ENCODE data around the gene STARD10.
"Not testable (repeated sequence)": the region's sequence is repeated elsewhere in the genome, so short reads cannot be mapped to it uniquely, and the experiment has no call there.

Gene STARD10, protein sequence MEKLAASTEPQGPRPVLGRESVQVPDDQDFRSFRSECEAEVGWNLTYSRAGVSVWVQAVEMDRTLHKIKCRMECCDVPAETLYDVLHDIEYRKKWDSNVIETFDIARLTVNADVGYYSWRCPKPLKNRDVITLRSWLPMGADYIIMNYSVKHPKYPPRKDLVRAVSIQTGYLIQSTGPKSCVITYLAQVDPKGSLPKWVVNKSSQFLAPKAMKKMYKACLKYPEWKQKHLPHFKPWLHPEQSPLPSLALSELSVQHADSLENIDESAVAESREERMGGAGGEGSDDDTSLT

DNA sequence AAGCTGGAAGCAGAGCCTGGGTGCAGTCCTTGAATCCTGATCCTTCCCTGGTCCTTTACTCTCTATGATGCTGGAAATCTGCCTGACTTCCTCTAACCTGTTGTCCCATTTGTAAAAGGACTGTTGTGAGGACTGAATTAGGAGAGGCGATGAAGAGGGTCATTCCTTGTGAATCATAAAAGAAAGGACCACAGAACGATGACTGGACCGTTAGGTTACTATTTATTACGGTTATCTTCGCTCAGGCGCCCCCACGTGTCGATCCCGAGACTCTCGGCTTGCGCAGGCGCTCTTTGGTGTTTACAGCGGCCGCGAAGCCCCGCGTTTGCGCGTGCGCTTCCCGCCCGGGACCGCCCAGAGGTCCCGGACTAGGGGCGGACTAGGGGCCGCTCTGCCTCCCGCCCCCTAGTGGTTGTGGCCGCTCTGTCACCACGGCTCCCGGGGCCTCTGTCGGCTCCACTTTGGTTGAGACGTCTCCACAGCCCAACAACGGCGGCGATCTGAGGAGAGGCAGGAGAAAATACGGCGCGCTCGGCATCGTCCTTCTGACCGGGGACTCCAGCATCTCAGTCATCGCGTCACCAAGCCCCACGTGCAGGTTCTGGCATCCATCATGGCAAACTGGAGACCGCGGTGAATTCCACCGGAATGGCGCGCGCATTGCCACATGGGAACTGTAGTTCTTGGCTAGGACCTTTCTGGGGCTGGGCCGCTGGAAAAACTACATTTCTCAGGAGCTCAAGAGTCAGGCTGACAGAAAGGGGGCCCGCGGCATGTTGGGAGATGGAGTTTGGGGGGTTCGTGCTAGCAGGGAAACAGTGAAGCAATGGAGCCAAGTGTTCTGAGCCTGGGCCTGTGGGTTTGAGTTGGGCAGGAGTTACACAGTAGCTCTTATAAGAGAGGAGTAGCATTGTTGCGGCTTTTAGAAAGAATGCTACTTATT is at the start of gene STARD10:
Gene STARD10, minus strand, starts transcription at position 623 of the 943 bp plus-strand sequence. CDS start 12,866 bp downstream, outside the sequence.
- peak; percentile 99 for DNase-seq

- DNase-seq, result no peak
Observed at GRCh38 chr11:72842653-72843330, 48.9 kb upstream of the STARD10 start.

GRCh38 chr11:72842126-72842525 is 48.3 kb upstream of the STARD10 start:
- DNase-seq, result no peak

DNA sequence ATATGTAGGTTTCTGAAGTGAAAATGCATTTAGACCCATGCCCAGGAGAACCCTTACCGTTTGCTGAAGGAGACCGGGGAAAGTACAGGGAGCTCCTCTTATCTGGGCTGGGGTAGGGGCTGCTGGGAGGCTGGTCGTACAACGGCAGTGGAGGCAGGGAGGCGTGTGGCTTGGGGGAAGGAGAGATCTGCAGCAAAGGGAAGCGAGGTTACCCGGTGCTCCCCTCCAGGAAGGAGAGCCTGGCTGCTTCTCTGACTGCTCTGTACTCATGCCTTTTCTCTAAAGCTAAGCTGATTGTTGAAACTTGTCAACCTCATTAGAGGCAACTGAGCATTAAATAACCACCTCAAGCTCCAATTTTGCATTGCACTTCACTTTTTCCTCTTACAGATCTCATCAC is 47.5 kb upstream of the STARD10 start:
- no peak for DNase-seq

DNA sequence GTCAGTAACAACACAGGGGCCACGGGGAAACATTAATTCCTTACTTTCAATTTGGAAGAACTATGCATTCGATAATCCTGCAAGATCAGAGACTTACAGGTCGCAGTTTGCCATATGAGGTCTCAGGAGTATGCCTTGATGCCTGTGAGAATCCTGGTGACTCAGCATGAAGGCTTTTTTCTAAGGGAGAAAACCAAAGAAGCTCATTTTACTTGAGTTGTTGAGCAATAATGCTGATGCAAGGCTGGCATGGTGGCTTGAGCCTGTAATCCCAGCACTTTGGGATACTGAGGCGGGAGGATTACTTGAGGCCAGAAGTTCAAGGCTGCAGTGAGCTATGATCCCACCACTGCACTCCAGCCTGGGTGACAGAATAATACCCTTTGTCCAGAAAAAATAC is 46.9 kb upstream of the STARD10 start:
- DNase-seq, result no peak

DNA sequence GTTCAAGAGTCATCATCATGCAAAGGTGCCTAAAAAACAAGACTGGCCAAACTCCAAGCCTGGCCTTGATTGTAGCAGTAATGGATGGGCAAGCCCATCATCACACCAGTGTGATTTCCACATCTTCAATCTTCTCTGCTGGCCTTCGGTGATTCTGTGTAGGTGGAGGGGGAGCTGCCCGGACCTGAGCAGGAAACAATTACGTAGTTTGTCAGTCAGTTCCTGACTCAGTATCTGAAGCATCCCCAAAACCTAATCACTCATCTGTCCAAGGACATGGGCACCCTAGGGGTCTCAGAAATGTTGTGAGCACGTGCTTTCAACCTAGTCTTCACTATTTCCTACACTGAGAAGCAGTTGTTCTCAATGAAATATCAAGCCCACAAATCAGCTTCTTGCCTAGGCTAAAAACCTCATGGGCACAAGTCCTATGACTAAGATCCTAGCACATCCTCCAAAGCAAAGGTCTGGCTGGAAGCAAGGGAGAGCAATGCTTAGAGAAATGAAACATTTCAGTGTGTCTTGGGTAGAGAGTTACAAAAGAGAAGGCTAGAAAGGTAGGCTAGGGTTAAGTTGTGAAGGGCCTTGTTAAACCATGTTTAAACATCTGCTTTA is 45.0 kb upstream of the STARD10 start:
- no peak for DNase-seq

DNA sequence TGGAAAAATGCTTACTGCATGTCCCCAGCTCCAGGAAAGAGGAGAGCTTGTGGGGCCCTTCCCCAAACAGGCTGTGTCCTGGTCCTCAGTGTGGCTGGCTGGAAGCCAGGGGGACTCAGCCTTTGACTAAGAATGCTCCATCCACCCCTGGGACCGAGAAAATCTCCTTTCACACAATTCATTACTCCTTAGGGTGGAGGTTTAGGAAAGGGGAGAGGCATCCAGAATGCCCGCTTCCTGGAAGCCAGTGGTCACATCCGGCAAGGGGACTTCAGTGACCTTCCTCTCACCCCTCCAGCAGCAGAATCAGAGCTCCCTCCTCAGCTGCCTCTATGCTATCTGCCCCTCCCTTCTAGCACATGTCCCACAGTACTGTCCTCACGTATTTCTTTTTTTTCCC is 42.3 kb upstream of the STARD10 start:
- no peak for DNase-seq

DNA sequence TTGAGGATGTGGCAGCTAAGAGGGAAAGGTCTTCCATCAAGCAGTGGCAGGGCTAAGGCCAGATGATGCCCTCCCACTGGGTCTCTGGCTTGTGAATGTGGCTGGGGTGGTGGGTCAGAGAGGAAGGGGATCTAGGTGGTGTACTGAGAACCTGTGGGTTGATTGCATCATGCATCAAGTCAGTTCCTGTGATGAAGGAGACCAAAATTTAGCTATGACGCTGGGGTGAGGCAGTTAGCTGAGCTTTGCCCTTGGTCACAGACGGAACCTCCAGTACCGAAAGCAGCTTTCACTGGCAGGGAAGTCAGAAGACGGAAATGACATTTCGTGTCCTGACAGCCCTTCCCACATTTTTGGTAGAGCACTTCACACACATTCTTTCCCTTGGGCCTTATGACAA is 41.1 kb upstream of the STARD10 start:
- no peak for DNase-seq

- DNase-seq, result no peak
Observed at GRCh38 chr11:72833811-72834493, 40.1 kb upstream of the STARD10 start.

DNA sequence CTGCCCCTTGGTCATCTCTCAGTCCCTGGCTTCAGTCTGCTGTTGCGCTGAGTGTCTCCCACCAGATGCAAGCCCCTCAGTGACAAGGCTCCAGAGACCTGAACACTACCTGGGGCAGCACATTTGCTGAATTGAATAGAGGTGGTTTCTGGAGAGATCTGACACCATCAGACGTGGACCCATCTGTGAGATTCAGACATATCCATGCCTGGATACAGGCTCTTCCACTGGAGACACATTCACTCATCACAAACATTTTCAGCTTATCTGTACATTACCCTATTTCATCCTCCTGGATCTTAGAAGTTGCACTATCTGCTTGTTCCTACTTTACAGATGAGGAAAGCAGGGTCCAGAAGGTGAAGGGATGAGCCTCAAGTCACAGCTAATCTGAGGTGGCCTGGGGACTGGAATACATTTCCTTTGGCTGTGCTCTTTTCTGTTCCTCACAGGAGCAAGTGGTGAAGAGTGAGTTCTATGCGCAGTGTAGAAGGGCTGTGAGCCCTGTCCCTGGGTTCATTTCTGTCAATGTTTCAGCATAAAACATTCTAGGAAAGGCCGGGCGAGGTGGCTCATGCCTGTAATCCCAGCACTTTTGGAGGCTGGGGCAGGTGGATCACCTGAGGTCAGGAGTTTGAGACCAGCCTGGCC is 39.4 kb upstream of the STARD10 start:
- no peak for DNase-seq

GRCh38 chr11:72832301-72833082 is 38.6 kb upstream of the STARD10 start:
- DNase-seq, result no peak

DNA sequence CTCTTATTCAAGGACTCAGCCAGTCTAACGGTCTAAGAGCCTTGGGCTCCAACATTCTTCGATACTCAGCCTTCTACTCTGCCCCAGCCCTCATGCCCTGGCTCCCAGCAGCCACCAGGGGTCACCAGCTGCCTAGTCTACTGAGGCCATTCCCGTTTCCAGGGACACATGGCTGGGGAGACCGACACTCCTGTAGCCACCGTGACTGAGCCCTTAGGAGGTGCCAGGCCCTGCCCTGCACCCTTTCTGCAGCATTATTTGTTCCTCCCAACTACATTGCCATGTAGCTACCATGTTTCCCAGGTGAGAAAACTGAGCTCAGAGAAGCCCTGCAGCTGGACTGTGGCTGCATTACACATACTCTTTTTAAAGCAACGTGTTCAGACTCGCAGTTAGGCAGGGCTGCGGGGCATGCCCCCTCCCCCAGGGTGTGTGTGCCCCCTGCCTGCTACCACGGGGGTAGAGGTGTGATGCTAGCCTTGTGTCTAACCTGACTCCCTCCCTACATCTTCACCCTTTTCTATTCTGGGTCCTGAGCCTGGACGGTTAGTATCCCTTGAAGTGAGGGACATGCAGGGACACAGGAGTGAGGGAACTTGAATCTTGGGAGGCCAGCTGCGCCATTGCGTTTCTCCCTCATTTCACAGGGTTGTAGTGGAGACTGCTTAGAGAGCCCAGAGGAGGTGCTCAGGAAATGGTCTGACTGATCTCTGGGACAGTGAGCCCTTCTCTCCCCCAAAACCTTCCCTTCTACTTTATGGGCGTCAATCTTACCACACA is 37.9 kb upstream of the STARD10 start:
- peak; percentile 90 for DNase-seq

- no peak for DNase-seq
Observed at GRCh38 chr11:72829884-72830533, 36.2 kb upstream of the STARD10 start.

DNA sequence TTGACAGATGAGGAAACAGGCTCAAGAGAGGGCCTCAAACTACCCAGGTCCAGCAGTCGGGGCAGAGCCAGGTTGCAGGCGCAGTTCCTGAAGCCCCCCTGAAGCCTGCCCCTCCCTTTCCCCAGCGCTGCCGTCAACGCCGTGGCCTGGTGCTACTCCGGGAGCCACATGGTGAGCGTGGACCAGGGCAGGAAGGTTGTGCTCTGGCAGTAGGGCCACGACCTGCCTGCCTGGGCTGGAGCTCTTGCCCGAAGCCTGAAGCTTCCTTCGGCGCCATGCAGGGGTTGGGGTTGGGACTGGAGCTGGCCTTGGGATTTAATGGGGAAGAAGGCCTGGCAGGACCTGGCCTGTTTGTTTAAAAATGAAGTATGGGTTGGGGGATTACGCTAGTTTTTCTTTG is 35.3 kb upstream of the STARD10 start:
- no peak for DNase-seq

DNA sequence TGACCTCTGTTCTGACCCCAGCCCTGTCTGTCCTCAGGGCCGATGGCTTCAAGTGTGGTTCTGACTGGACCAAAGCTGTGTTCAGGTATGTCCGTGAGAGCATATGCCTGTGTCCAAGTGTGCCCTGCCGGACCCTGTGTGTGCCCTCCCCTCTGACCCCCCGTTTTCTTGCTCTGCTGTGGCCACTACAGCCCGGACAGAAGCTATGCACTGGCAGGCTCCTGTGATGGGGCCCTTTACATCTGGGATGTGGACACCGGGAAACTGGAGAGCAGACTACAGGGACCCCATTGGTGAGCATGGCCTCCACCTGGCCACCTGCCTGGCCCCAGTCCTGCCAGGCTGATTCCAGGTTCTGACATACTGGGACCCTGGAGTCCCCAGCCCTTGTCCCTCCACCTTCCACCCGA is 34.9 kb upstream of the STARD10 start:
- no peak for DNase-seq

GRCh38 chr11:72828081-72828567 is 34.3 kb upstream of the STARD10 start:
- DNase-seq, result no peak

DNA sequence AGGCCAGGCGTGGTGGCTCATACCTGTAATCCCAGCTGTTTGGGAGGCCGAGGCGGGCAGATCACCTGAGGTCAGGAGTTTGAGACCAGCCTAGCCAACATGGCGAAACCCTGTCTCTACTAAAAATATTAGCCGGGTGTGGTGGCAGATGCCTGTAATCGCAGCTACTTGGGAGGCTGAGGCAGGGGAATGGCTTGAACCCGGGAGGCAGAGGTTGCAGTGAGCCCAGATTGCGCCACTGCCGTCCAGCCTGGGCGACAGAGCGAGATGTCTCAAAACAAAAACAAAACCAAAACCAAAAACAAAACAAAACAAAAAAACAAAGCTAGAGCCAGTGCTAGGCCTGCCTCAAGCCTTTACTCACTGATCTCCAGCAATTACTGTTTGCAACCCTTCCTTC is 33.8 kb upstream of the STARD10 start:
- DNase-seq, result not testable (repeated sequence)

GRCh38 chr11:72826942-72827480 is 33.2 kb upstream of the STARD10 start:
- no peak for DNase-seq
